SH-SY5Y (cell line): ENCODE data around the gene ALPL.

Source experiments
- GATA2 ChIP-seq: IDR thresholded peaks from 2 replicates; pipeline ENCODE4 v1.6.1; 2011; ENCODE audit warnings: mild to moderate bottlenecking, low read depth, low read length
- GATA3 ChIP-seq: IDR thresholded peaks from 2 replicates; pipeline ENCODE4 v1.6.1; 2011; ENCODE audit warnings: low read depth, mild to moderate bottlenecking, low read length, moderate library complexity

DNA sequence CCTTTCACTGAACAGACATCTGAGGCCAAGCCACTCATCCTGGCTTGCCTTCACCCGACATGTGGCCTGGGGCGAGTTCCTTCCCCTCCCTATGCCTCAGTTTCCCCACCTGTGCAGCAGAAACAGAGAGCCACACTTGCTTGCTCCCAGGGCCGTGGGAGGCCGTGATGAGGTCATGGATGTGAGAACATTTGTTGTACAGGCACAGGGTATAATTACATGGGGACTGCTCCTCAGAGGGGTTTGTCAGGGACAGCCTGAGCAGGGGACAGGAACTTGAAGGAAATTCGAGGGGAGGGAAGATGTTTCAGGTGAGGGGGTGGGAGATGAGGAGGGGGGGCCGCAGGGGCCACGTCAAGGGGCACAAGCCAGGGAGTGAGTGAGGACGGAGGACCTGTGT is 56.1 kb downstream of the ALPL start:
- no peak for TF ChIP-seq GATA3
- no peak for TF ChIP-seq GATA2
